HEK293 (cell line): ENCODE data around the gene NDRG3.

Experiments used
- ATF2 ChIP-seq: fragments of 450-650 bp; formaldehyde crosslinking; IDR thresholded peaks from 2 replicates; pipeline ENCODE4 v1.5.1; 2016; ENCODE audit warnings: missing biosample characterization, missing genetic modification characterization, low read depth
- CTCF ChIP-seq: fragments of 450-650 bp; formaldehyde crosslinking; IDR thresholded peaks from 2 replicates; pipeline ENCODE4 v1.5.1; 2016; ENCODE audit warnings: missing biosample characterization, missing genetic modification characterization
- GLIS1 ChIP-seq: fragments of 450-650 bp; formaldehyde crosslinking; IDR thresholded peaks from 2 replicates; pipeline ENCODE4 v1.5.1; 2016; ENCODE audit warnings: missing biosample characterization, missing genetic modification characterization
- GLIS2 ChIP-seq: fragments of 450-650 bp; formaldehyde crosslinking; IDR thresholded peaks from 2 replicates; pipeline ENCODE4 v1.5.1; 2016; ENCODE audit warnings: missing biosample characterization, missing genetic modification characterization
- KLF1 ChIP-seq: fragments of 450-650 bp; formaldehyde crosslinking; IDR thresholded peaks from 2 replicates; pipeline ENCODE4 v1.5.1; 2016; ENCODE audit warnings: missing biosample characterization, missing genetic modification characterization
- SP3 ChIP-seq: fragments of 450-650 bp; formaldehyde crosslinking; IDR thresholded peaks from 2 replicates; pipeline ENCODE4 v1.5.1; 2016; ENCODE audit warnings: missing biosample characterization, missing genetic modification characterization
- WT1 ChIP-seq: fragments of 450-650 bp; formaldehyde crosslinking; IDR thresholded peaks from 2 replicates; pipeline ENCODE4 v1.5.1; 2016; ENCODE audit warnings: missing biosample characterization, missing genetic modification characterization
- ZBTB1 ChIP-seq: fragments of 450-650 bp; formaldehyde crosslinking; IDR thresholded peaks from 2 replicates; pipeline ENCODE4 v1.5.1; 2016; ENCODE audit warnings: missing biosample characterization, missing genetic modification characterization
- ZBTB20 ChIP-seq: fragments of 450-650 bp; formaldehyde crosslinking; IDR thresholded peaks from 2 replicates; pipeline ENCODE4 v1.5.1; 2016; ENCODE audit warnings: missing biosample characterization, missing genetic modification characterization
- ZBTB7A ChIP-seq: fragments of 450-650 bp; formaldehyde crosslinking; IDR thresholded peaks from 2 replicates; pipeline ENCODE4 v1.5.1; 2016; ENCODE audit warnings: low read depth, missing biosample characterization, missing genetic modification characterization
- ZNF112 ChIP-seq: fragments of 450-650 bp; formaldehyde crosslinking; IDR thresholded peaks from 2 replicates; pipeline ENCODE4 v1.5.0; 2017; ENCODE audit warnings: missing biosample characterization, missing genetic modification characterization
- ZNF157 ChIP-seq: fragments of 450-650 bp; formaldehyde crosslinking; IDR thresholded peaks from 2 replicates; pipeline ENCODE4 v1.5.1; 2016; ENCODE audit warnings: missing biosample characterization, missing genetic modification characterization
- ZNF174 ChIP-seq: fragments of 450-650 bp; formaldehyde crosslinking; IDR thresholded peaks from 2 replicates; pipeline ENCODE4 v1.5.0; 2017; ENCODE audit warnings: missing biosample characterization, mild to moderate bottlenecking, missing genetic modification characterization
- ZNF2 ChIP-seq: fragments of 450-650 bp; formaldehyde crosslinking; IDR thresholded peaks from 2 replicates; pipeline ENCODE4 v1.5.1; 2016; ENCODE audit warnings: missing biosample characterization, missing genetic modification characterization
- ZNF223 ChIP-seq: fragments of 450-650 bp; formaldehyde crosslinking; IDR thresholded peaks from 2 replicates; pipeline ENCODE4 v1.5.1; 2016; ENCODE audit warnings: missing biosample characterization, missing genetic modification characterization
- ZNF274 ChIP-seq, 2 experiments: fragments of 200-500 bp in 1 of 2; fragments of 450-650 bp in 1 of 2; sonication (Bioruptor generic) in 1 of 2; formaldehyde crosslinking in 1 of 2; IDR thresholded peaks; 2 replicates each; pipeline versions ENCODE4 v1.5.1 to v1.6.1; 2014 to 2016; ENCODE audit warnings: borderline replicate concordance in 1 of 2, inconsistent platforms in 1 of 2, low read length in 1 of 2, missing biosample characterization in 1 of 2, missing genetic modification characterization in 1 of 2
- ZNF366 ChIP-seq: fragments of 450-650 bp; formaldehyde crosslinking; conservative IDR thresholded peaks from 2 replicates; pipeline ENCODE4 v1.5.1; 2016; ENCODE audit warnings: missing biosample characterization, missing genetic modification characterization
- ZNF391 ChIP-seq: fragments of 450-650 bp; formaldehyde crosslinking; IDR thresholded peaks from 2 replicates; pipeline ENCODE4 v1.5.1; 2016; ENCODE audit warnings: low read depth, missing biosample characterization, missing genetic modification characterization, borderline replicate concordance
- ZNF423 ChIP-seq: fragments of 450-650 bp; formaldehyde crosslinking; IDR thresholded peaks from 2 replicates; pipeline ENCODE4 v1.5.1; 2016; ENCODE audit warnings: missing biosample characterization, missing genetic modification characterization
- ZNF48 ChIP-seq: fragments of 450-650 bp; formaldehyde crosslinking; IDR thresholded peaks from 2 replicates; pipeline ENCODE4 v1.5.1; 2016; ENCODE audit warnings: missing biosample characterization, missing genetic modification characterization
- ZNF585B ChIP-seq: fragments of 450-650 bp; formaldehyde crosslinking; IDR thresholded peaks from 2 replicates; pipeline ENCODE4 v1.5.1; 2016; ENCODE audit warnings: missing biosample characterization, missing genetic modification characterization
- ZNF654 ChIP-seq: fragments of 450-650 bp; formaldehyde crosslinking; IDR thresholded peaks from 2 replicates; pipeline ENCODE4 v1.5.1; 2016; ENCODE audit warnings: low read depth, missing biosample characterization, missing genetic modification characterization
- ZNF658 ChIP-seq: fragments of 450-650 bp; formaldehyde crosslinking; IDR thresholded peaks from 2 replicates; pipeline ENCODE4; 2016; ENCODE audit warnings: missing biosample characterization, missing genetic modification characterization
- ZSCAN30 ChIP-seq: fragments of 450-650 bp; IDR thresholded peaks from 2 replicates; pipeline ENCODE4 v1.5.1; 2018; ENCODE audit warnings: missing biosample characterization, mild to moderate bottlenecking, missing genetic modification characterization, moderate library complexity
- TF ChIP-seq, protein P1 (sequence below): fragments of 450-650 bp; formaldehyde crosslinking; IDR thresholded peaks from 2 replicates; pipeline ENCODE4 v1.5.1; 2016; ENCODE audit warnings: missing biosample characterization, missing genetic modification characterization

Gene NDRG3

DNA sequence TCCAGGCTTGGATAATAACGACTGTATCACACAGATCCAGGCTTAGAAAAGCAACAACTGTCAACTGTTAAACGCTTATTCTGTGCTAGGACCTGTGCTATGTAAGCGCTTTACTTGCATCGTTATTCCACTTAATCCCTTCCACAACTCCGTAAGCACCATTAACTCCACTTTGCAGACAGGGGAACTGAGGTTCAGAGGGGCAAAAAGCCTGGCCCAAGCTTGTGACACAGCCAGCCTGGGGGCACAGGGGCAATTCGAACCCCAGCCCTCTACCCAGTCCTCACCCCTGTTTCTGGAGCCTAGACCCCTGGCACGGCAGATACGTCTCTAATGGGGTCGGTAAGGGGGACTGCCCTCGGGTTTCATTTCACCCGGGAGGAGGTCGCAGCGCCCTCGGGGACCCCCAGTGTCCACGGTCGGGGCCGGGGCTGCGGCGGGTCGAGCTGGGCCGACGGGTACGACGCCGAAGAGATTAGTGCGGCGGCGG lies 27.3 kb upstream of the NDRG3 start (continued):
- TF ChIP-seq SP3 (tag by site-specific recombination) = no peak
- TF ChIP-seq GLIS1 = no peak
- TF ChIP-seq ZNF157 (tag by site-specific recombination) = no peak
- TF ChIP-seq ZNF585B (tag by site-specific recombination) = no peak
- TF ChIP-seq ZNF2 (tag by site-specific recombination) = peak; percentile 21; the same call in 1 of the 2 replicates
- no peak for TF ChIP-seq KLF1 (tag by site-specific recombination)
- TF ChIP-seq ZBTB20 (tag by site-specific recombination) = 0 out of 2 replicates have a peak, but pooled peaks have one; percentile 12
- TF ChIP-seq ZNF658 (tag by site-specific recombination) = no peak
- TF ChIP-seq ZNF423 (tag by site-specific recombination) = no peak
- TF ChIP-seq ZNF654 = no peak
- no peak for TF ChIP-seq ZNF274 (IDR thresholded peaks at IDR 0.05; ENCODE audit: low read length)
- TF ChIP-seq ZNF274 (tag by site-specific recombination; IDR thresholded peaks at IDR 0.05; ENCODE audit: borderline replicate concordance) = no peak
- TF ChIP-seq, protein P1, sequence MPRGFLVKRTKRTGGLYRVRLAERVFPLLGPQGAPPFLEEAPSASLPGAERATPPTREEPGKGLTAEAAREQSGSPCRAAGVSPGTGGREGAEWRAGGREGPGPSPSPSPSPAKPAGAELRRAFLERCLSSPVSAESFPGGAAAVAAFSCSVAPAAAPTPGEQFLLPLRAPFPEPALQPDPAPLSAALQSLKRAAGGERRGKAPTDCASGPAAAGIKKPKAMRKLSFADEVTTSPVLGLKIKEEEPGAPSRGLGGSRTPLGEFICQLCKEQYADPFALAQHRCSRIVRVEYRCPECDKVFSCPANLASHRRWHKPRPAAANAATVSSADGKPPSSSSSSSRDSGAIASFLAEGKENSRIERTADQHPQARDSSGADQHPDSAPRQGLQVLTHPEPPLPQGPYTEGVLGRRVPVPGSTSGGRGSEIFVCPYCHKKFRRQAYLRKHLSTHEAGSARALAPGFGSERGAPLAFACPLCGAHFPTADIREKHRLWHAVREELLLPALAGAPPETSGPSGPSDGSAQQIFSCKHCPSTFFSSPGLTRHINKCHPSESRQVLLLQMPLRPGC (tag by site-specific recombination) = peak; percentile 18; the same call in 1 of the 2 replicates
- no peak for TF ChIP-seq ZNF174
- no peak for TF ChIP-seq ZNF366
- TF ChIP-seq ZNF112 (tag by site-specific recombination) = no peak
- no peak for TF ChIP-seq ZBTB1 (tag by site-specific recombination)
- TF ChIP-seq ZNF391 = 0 out of 2 replicates have a peak, but pooled peaks have one; percentile 43
- no peak for TF ChIP-seq ZNF48 (tag by site-specific recombination)
- TF ChIP-seq ZSCAN30 (tag by site-specific recombination) = 0 out of 2 replicates have a peak, but pooled peaks have one; percentile 19
- TF ChIP-seq ZBTB7A (tag by site-specific recombination) = no peak
- TF ChIP-seq GLIS2 (tag by site-specific recombination) = peak; percentile 15; the same call in 1 of the 2 replicates
- no peak for TF ChIP-seq ZNF223 (tag by site-specific recombination)
- no peak for TF ChIP-seq WT1 (tag by site-specific recombination)
- 0 out of 2 replicates have a peak, but pooled peaks have one; percentile 6 for TF ChIP-seq CTCF (tag by site-specific recombination)
- TF ChIP-seq ATF2 (tag by site-specific recombination) = no peak
- TF ChIP-seq, all 188 proteins: peak for 14
